ENCODE measurements around the gene CDK13. TPM values are rescaled to one million over a fixed set of nuclear protein-coding genes. Genes with fewer than 3 reads are reported as not detected.
"Not testable (repeated sequence)": the region's sequence is repeated elsewhere in the genome, so short reads cannot be mapped to it uniquely, and the experiment has no call there.

Gene CDK13
- total RNA-seq, 1 donor, result 109 TPM

GRCh38 chr7:40147371-40148246 is 197.6 kb downstream of the CDK13 start:
- Histone ChIP-seq H3K4me3 (ENCODE audit: insufficient read depth, low read length) (peak overlapping the region; percentile 51), H3K36me3 (ENCODE audit: insufficient read depth, low read length) (no peaks in the 10 kb centered on the region), H4K20me1 (ENCODE audit: insufficient read depth, low read length) (no peaks in the 10 kb centered on the region), H3K4me1 (ENCODE audit: insufficient read depth, low read length) (peaks cover 3% of the 10 kb centered on the region), H3K27me3 (ENCODE audit: insufficient read depth, low read length) (no peaks in the 10 kb centered on the region), H3K9me3 (ENCODE audit: low read depth, low read length) (no peaks in the 10 kb centered on the region), H3K27ac (ENCODE audit: low read depth, low read length) (no peak overlapping the region), H2AFZ (ENCODE audit: low read length) (peak overlapping the region; percentile 18), H3K4me2 (ENCODE audit: insufficient read depth, low read length) (peak overlapping the region; percentile 64), H3K79me2 (ENCODE audit: insufficient read depth, low read length) (no peaks in the 10 kb centered on the region)
- TF ChIP-seq, protein P1, sequence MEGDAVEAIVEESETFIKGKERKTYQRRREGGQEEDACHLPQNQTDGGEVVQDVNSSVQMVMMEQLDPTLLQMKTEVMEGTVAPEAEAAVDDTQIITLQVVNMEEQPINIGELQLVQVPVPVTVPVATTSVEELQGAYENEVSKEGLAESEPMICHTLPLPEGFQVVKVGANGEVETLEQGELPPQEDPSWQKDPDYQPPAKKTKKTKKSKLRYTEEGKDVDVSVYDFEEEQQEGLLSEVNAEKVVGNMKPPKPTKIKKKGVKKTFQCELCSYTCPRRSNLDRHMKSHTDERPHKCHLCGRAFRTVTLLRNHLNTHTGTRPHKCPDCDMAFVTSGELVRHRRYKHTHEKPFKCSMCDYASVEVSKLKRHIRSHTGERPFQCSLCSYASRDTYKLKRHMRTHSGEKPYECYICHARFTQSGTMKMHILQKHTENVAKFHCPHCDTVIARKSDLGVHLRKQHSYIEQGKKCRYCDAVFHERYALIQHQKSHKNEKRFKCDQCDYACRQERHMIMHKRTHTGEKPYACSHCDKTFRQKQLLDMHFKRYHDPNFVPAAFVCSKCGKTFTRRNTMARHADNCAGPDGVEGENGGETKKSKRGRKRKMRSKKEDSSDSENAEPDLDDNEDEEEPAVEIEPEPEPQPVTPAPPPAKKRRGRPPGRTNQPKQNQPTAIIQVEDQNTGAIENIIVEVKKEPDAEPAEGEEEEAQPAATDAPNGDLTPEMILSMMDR (IDR thresholded peaks at IDR 0.05; ENCODE audit: extremely low read depth, low read depth, low read length), result peak; percentile 26
- DNase-seq (ENCODE audit: insufficient read length, low spot score, missing footprints), result no peak

DNA sequence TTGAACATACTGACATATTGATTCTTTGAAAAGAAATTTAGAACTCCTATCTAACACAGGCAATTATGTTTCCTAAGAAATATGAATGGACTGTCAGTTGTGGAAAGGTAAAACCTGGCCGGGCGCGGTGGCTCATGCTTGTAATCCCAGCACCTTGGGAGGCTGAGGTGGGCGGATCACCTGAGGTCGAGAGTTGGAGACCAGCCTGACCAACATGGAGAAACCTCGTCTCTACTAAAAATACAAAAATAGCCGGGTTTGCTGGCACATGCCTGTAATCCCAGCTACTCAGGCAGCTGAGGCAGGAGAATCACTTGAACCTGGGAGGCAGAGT is 198.2 kb downstream of the CDK13 start:
- H3K27me3 ChIP-seq (ENCODE audit: insufficient read depth, low read length); H3K4me3 ChIP-seq (ENCODE audit: insufficient read depth, low read length); H3K36me3 ChIP-seq (ENCODE audit: insufficient read depth, low read length); H3K79me2 ChIP-seq (ENCODE audit: insufficient read depth, low read length); H2AFZ ChIP-seq (ENCODE audit: low read length); H3K9me3 ChIP-seq (ENCODE audit: low read depth, low read length); DNase-seq (ENCODE audit: insufficient read length, low spot score, missing footprints); H3K4me2 ChIP-seq (ENCODE audit: insufficient read depth, low read length); H3K4me1 ChIP-seq (ENCODE audit: insufficient read depth, low read length); H4K20me1 ChIP-seq (ENCODE audit: insufficient read depth, low read length); H3K27ac ChIP-seq (ENCODE audit: low read depth, low read length): not testable (repeated sequence)

GRCh38 chr7:40148671-40149070 is 198.6 kb downstream of the CDK13 start:
- H3K79me2 ChIP-seq (ENCODE audit: insufficient read depth, low read length), result no peaks in the 10 kb centered on the region
- no peak for DNase-seq (ENCODE audit: insufficient read length, low spot score, missing footprints)
- no peaks in the 10 kb centered on the region for H4K20me1 ChIP-seq (ENCODE audit: insufficient read depth, low read length)
- H3K4me3 ChIP-seq (ENCODE audit: insufficient read depth, low read length), result no peak overlapping the region
- H3K4me1 ChIP-seq (ENCODE audit: insufficient read depth, low read length), result peaks cover 3% of the 10 kb centered on the region
- no peak overlapping the region for H3K4me2 ChIP-seq (ENCODE audit: insufficient read depth, low read length)
- no peaks in the 10 kb centered on the region for H3K27me3 ChIP-seq (ENCODE audit: insufficient read depth, low read length)
- H3K27ac ChIP-seq (ENCODE audit: low read depth, low read length), result no peak overlapping the region
- H2AFZ ChIP-seq (ENCODE audit: low read length), result no peak overlapping the region
- H3K36me3 ChIP-seq (ENCODE audit: insufficient read depth, low read length), result no peaks in the 10 kb centered on the region
- TF ChIP-seq, protein P1 (IDR thresholded peaks at IDR 0.05; ENCODE audit: extremely low read depth, low read depth, low read length), result no peak
- H3K9me3 ChIP-seq (ENCODE audit: low read depth, low read length), result no peaks in the 10 kb centered on the region

Small RNAs within 50 kb of the gene (small RNA-seq; reads per million reads assigned to genes)
- gene AC006023.1 (not detected), gene AC006023.2 (not detected)

Other genes starting within 250 kb of the CDK13 start
- 8.0 and 9.1 TPM in 2 replicates for gene MPLKIP, start 184.4 kb downstream of the CDK13 start, total RNA-seq
- 21.7 and 25.9 TPM in 2 replicates for gene SUGCT, start 184.7 kb downstream of the CDK13 start, total RNA-seq